RWPE1 (cell line): Measurements from ENCODE around the gene POLD2.

Experiments
- CTCF ChIA-PET: fragments of 350-600 bp; sonication (Branson Sonifier 250); formaldehyde crosslinking; extraction: SDS; loops from one replicate; lab custom pipeline; 2021; lab: Yijun Ruan, JAX
- POLR2A ChIA-PET: fragments of 400-600 bp; formaldehyde crosslinking; extraction: SDS; loops from one replicate; lab custom pipeline; 2020; ENCODE audit warnings: antibody characterized with exemption; ENCODE audit not compliant: low non-redundant PET; lab: Yijun Ruan, JAX
- DNase-seq: peaks from one replicate; pipeline ENCODE4 v3.0.0; 2012; ENCODE audit warnings: low spot score
- H3K27ac ChIP-seq: fragments of 450-650 bp; 2 replicates; pipeline ENCODE4 v1.5.1; 2017
- TF ChIP-seq, protein P1 (sequence below): fragments of 450-650 bp; conservative IDR thresholded peaks from 2 replicates; pipeline ENCODE4 v1.5.1; 2017; ENCODE audit warnings: low read depth, mild to moderate bottlenecking

Gene POLD2

DNA sequence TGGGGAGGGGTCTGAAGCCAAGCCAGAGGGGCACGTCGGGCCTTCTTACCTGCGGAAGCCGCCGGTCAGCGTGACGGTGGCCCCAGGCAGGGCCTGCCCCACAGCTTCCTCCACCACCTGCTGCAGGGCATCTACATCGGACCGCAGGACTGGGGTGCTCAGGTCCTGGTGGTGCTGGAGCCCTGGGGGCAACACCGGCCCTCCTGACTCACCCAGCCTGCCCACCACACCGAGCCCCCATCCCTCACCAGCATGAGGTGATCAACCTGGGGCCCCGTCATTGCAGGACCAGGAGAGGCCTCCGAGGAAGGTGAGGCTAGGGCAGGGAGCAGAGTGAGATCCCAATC lies 49.0 kb downstream of the POLD2 start:
- ChIA-PET CTCF (interaction anchor here (0.6 kb wide), 1 partner anchor 104 kb away, joined by 3 read pairs; no protein-coding TSS in a partner anchor), POLR2A (no interaction called here)
- no peak for DNase-seq
- peak overlapping the region; percentile 94 for H3K27ac ChIP-seq
- TF ChIP-seq, protein P1, sequence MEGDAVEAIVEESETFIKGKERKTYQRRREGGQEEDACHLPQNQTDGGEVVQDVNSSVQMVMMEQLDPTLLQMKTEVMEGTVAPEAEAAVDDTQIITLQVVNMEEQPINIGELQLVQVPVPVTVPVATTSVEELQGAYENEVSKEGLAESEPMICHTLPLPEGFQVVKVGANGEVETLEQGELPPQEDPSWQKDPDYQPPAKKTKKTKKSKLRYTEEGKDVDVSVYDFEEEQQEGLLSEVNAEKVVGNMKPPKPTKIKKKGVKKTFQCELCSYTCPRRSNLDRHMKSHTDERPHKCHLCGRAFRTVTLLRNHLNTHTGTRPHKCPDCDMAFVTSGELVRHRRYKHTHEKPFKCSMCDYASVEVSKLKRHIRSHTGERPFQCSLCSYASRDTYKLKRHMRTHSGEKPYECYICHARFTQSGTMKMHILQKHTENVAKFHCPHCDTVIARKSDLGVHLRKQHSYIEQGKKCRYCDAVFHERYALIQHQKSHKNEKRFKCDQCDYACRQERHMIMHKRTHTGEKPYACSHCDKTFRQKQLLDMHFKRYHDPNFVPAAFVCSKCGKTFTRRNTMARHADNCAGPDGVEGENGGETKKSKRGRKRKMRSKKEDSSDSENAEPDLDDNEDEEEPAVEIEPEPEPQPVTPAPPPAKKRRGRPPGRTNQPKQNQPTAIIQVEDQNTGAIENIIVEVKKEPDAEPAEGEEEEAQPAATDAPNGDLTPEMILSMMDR, result no peak

DNA sequence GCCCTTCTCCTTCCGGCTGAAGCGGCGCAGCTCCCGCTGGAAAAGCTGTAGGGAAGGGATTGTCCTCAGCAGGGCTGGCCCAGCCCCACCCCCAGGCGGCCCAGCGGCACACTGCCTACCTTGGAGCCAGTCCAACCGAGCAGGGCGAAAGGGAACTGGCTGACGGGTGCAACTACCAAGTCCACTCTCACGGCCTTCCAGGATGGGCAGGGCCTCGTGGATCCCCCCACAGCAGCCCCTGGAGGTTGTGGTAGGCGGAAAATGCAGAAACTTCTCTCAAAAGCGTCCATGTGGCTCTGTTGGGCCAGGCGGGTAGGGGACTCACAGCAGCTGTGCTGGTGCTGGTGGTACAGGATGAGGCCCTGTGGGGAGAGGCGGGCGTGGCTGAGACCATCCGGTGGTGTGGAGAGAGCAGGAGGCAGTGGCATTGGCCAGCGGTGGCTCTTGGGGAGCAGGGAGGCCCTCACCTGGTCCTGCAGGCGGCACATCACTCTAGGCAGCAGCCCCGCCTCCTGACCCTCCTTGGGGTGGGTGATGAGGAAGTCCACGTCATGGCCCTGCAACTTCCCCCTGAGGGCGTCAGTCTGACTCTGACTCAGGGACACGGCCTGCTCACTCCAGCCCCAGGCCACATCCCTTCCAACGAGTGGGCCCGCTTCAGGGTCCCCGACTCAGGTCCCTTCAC lies 49.5 kb downstream of the POLD2 start:
- CTCF ChIA-PET, result interaction anchor here (0.6 kb wide), 1 partner anchor 105 kb away, joined by 3 read pairs; no protein-coding TSS in a partner anchor
- peak; percentile 93 for DNase-seq
- peak overlapping the region; percentile 94 for H3K27ac ChIP-seq
- POLR2A ChIA-PET, result no interaction called here
- TF ChIP-seq, protein P1, result no peak

DNA sequence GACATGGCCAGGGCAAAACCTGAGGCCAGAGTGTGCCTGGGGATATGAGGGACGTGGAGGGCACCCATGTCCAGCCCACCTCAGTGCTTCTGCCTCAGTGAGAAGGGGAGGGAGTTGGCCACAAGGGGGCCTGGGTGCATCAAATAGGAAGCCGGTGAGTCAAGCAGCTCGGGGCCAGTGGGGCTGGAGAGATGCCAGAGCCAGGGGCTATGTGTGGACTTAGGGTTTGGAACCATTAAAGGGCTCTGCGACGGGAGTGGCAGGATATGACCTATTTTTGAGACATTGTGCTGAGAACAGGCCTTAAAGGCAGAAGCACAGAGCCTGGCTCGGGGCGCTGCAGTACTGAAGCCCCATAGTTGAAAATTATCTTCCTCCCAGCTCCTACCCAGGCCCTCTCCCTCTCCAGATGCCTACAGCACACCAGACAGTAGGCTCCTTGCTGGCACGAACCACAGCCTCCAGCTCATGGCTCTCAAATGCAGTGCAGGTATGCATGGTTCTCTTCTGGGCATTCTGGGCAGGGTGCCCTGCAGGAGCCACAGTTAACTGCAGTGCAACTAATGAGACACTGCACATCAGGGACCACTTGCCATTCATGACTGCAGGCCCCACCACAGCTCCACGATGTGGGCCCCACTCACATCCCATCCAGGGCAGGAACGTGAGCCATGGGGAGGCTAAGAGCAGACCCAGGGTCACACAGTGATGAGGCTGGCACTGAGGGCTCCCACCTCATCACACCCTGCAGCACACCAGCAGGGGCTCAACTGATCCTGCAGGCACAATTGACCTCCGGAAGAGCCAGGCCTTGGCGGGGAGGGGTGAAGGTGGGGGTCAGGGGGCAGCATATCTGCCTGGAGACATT lies 50.8 kb downstream of the POLD2 start:
- DNase-seq, result peak; percentile 91
- TF ChIP-seq, protein P1, result peak; percentile 84
- peak overlapping the region; percentile 94 for H3K27ac ChIP-seq
- POLR2A ChIA-PET, result no interaction called here
- CTCF ChIA-PET, result interaction anchor here (0.6 to 1.0 kb wide), 5 partner anchors 8 to 1656 kb away, joined by 3 to 4 read pairs (median 3); no protein-coding TSS in a partner anchor

DNA sequence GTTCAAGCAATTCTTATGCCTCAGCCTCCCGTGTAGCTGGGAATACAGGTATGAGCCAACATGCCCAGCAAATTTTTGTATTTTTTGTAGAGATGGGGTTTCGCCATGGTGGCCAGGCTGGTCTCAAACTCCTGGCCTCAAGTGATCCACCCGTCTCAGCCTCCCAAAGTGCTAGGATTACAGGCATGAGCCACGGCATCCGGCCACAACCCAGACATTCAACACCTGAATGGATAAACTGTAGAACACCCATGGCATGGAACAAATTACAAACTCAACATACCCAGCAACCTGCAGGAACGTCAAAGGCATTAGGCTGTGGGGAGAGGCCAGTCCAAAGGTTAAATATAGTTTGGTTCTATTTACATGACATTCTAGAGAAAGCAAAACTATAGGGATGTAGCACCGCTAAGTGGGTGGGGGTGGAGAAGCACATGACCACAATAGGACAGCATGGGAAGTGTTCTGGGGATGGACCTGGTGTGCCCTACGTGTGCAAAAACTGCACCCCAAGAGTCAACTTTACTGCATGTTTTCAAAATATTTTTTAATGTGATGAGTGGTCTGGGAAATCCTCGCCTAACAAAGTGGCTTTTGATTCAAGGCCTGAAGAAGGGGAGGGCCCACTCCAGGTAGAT lies 51.5 kb downstream of the POLD2 start:
- POLR2A ChIA-PET, result no interaction called here
- TF ChIP-seq, protein P1, result no peak
- CTCF ChIA-PET, result interaction anchor here (0.7 to 1.0 kb wide), 5 partner anchors 8 to 494 kb away, joined by 3 to 4 read pairs (median 3); no protein-coding TSS in a partner anchor
- peak overlapping the region; percentile 94 for H3K27ac ChIP-seq
- DNase-seq, result no peak

DNA sequence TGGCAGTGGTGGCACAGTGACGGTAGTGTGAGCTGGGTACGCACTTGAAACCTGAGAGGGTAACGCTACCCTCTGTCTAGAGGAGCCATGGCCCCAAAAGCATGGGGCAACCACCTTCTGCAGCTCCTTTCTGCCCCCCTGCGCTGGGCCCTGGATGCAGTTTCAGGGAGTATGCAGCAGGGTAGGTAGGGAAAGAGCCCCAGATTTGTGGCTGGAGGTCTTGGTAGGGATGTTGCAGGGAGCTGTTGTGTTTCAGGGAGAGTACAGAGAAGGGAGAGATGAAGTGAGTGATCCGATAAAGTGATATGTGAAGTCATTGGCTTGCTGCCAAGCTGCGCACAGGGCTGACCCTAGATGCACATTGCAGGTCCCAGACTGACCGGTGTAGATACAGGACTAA lies 55.3 kb downstream of the POLD2 start:
- ChIA-PET POLR2A (no interaction called here), CTCF (no interaction called here)
- no peak for DNase-seq
- H3K27ac ChIP-seq, result no peak overlapping the region
- TF ChIP-seq, protein P1, result no peak
